ENCODE results near the gene BAZ2B. TPM values are rescaled to one million over a fixed set of nuclear protein-coding genes. Genes with fewer than 3 reads are reported as not detected.

The BAZ2B gene
- total RNA-seq, 1 experiment from 2014 or later = 43.3 TPM

DNA sequence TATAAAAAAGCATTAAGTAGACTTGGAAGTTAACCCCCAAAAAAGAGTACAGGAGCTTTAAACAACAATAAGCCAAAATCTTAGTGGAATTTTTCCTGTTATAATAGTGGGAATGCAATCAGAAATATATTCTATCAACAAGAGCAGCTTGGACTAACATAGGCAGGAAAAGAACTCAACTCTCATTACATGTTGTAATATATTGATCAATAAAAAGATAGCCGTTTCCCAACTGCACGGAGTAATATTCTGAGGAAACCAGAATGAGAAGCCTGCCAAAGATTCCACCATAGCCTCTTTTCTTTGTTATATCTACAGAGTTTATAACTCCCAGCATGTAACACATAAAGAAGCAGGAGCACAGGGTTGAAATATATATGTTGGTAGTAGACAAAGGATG, 37.6 kb upstream of the BAZ2B start:
- H3K4me1 Mint-ChIP-seq (ENCODE audit: low read depth, unreplicated experiment) = no peaks in the 10 kb centered on the region
- no peaks in the 10 kb centered on the region for H3K27me3 Mint-ChIP-seq (ENCODE audit: unreplicated experiment)
- H3K36me3 Mint-ChIP-seq (ENCODE audit: insufficient read depth, unreplicated experiment) = no peaks in the 10 kb centered on the region
- CTCF ChIA-PET = no interaction called here
- no peak overlapping the region for H3K27ac Mint-ChIP-seq (ENCODE audit: unreplicated experiment)
- BruUV-seq (replicated peaks) = no TSS peak
- TF ChIP-seq, protein P1, sequence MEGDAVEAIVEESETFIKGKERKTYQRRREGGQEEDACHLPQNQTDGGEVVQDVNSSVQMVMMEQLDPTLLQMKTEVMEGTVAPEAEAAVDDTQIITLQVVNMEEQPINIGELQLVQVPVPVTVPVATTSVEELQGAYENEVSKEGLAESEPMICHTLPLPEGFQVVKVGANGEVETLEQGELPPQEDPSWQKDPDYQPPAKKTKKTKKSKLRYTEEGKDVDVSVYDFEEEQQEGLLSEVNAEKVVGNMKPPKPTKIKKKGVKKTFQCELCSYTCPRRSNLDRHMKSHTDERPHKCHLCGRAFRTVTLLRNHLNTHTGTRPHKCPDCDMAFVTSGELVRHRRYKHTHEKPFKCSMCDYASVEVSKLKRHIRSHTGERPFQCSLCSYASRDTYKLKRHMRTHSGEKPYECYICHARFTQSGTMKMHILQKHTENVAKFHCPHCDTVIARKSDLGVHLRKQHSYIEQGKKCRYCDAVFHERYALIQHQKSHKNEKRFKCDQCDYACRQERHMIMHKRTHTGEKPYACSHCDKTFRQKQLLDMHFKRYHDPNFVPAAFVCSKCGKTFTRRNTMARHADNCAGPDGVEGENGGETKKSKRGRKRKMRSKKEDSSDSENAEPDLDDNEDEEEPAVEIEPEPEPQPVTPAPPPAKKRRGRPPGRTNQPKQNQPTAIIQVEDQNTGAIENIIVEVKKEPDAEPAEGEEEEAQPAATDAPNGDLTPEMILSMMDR (IDR thresholded peaks at IDR 0.05; ENCODE audit: unreplicated experiment) = no peak
- no peak overlapping the region for H3K4me3 Mint-ChIP-seq (ENCODE audit: low read depth, unreplicated experiment)
- no peak for DNase-seq
- intact Hi-C loops (cut with micrococcal nuclease; ENCODE audit: unreplicated experiment) = no loop called here
- no peaks in the 10 kb centered on the region for H3K9me3 Mint-ChIP-seq (ENCODE audit: low read depth, unreplicated experiment)

DNA sequence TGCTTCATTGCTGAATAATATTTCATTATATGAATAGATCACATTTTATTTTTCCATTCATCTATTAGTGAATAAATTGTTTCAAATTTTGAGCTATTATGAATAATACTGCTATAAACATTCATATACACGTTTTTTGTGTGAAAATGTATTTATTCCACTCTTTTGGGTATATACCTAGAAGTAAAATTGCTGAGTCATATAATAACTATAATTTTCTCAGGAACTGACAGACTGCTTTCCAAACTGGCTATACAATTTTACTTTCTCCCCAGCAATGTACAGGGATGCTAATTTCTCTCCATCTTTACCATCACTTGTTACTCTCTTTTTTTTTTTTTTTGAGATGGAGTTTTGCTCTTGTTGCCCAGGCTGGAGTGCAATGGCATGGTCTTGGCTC, 35.5 kb upstream of the BAZ2B start:
- no TSS peak for BruUV-seq (replicated peaks)
- CTCF ChIA-PET = no interaction called here
- Mint-ChIP-seq H3K4me3 (ENCODE audit: low read depth, unreplicated experiment) (no peak overlapping the region), H3K4me1 (ENCODE audit: low read depth, unreplicated experiment) (no peaks in the 10 kb centered on the region), H3K27me3 (ENCODE audit: unreplicated experiment) (no peaks in the 10 kb centered on the region), H3K9me3 (ENCODE audit: low read depth, unreplicated experiment) (no peaks in the 10 kb centered on the region), H3K36me3 (ENCODE audit: insufficient read depth, unreplicated experiment) (no peaks in the 10 kb centered on the region), H3K27ac (ENCODE audit: unreplicated experiment) (no peak overlapping the region)
- TF ChIP-seq, protein P1 (IDR thresholded peaks at IDR 0.05; ENCODE audit: unreplicated experiment) = no peak
- no peak for DNase-seq
- intact Hi-C loops (cut with micrococcal nuclease; ENCODE audit: unreplicated experiment) = no loop called here

DNA sequence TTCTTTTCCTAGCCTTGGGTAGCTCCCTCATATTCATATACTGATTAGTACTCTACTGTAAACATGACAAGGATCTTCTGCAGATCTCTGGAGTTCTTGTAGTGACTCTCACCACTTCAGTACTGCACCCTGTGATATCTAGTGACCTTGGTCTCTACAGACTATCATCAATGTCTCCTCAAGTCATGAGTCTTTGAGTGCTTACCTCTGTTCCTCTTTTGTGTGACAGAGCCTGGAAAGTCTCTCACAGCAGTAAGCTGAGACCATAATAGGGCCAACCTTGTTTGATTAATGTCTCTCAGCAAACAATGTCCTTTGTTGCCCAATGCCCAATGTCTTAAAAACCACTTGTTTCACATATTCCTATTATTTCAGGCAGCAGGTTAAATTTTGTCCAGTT, 34.2 kb upstream of the BAZ2B start:
- H3K36me3 Mint-ChIP-seq (ENCODE audit: insufficient read depth, unreplicated experiment) = no peaks in the 10 kb centered on the region
- intact Hi-C loops (cut with micrococcal nuclease; ENCODE audit: unreplicated experiment) = no loop called here
- no peak overlapping the region for H3K27ac Mint-ChIP-seq (ENCODE audit: unreplicated experiment)
- no TSS peak for BruUV-seq (replicated peaks)
- TF ChIP-seq, protein P1 (IDR thresholded peaks at IDR 0.05; ENCODE audit: unreplicated experiment) = no peak
- H3K4me1 Mint-ChIP-seq (ENCODE audit: low read depth, unreplicated experiment) = no peaks in the 10 kb centered on the region
- peaks cover 1% of the 10 kb centered on the region for H3K9me3 Mint-ChIP-seq (ENCODE audit: low read depth, unreplicated experiment)
- no peak for DNase-seq
- CTCF ChIA-PET = no interaction called here
- H3K27me3 Mint-ChIP-seq (ENCODE audit: unreplicated experiment) = no peaks in the 10 kb centered on the region
- H3K4me3 Mint-ChIP-seq (ENCODE audit: low read depth, unreplicated experiment) = no peak overlapping the region

DNA sequence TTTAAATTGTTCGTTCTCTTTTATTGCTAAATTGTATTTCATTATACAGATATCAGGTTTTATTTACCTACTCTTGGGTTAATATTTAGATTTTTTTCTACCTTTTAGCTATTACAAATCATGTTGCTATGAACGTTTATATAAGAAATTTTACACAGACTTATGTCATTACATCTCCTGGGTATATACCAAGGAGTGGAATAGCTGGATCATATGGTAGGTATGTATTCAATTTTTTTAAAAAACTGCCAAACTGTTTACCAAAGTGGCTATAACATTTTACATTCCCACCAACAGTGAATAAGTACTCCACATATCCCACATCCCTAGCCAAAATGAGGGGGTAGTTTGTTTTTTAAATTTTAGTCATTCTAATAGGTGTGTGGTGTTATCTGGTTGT, 32.3 kb upstream of the BAZ2B start:
- H3K36me3 Mint-ChIP-seq (ENCODE audit: insufficient read depth, unreplicated experiment) = no peaks in the 10 kb centered on the region
- H3K9me3 Mint-ChIP-seq (ENCODE audit: low read depth, unreplicated experiment) = peaks cover 3% of the 10 kb centered on the region
- no peaks in the 10 kb centered on the region for H3K27me3 Mint-ChIP-seq (ENCODE audit: unreplicated experiment)
- H3K4me1 Mint-ChIP-seq (ENCODE audit: low read depth, unreplicated experiment) = no peaks in the 10 kb centered on the region
- no peak for DNase-seq
- no TSS peak for BruUV-seq (replicated peaks)
- TF ChIP-seq, protein P1 (IDR thresholded peaks at IDR 0.05; ENCODE audit: unreplicated experiment) = no peak
- no peak overlapping the region for H3K27ac Mint-ChIP-seq (ENCODE audit: unreplicated experiment)
- CTCF ChIA-PET = no interaction called here
- intact Hi-C loops (cut with micrococcal nuclease; ENCODE audit: unreplicated experiment) = no loop called here
- no peak overlapping the region for H3K4me3 Mint-ChIP-seq (ENCODE audit: low read depth, unreplicated experiment)

DNA sequence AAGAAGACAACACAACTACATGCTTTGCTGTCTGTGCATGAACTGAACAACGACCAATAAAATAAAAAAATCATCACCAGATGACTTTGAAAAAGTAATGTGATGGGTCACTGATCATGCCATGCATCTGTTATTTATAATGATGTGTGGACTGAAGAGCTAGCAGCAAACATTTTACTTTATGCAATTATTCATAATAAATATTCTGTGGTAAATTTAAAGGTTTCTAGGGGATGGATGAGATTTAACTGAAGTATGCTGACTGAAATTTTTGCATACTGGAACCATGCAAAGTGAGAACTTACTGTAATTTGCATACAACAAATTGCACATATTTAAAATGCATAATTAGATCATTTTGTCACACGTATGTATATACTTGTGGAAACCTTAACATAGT, 31.3 kb upstream of the BAZ2B start:
- H3K9me3 Mint-ChIP-seq (ENCODE audit: low read depth, unreplicated experiment) = peaks cover 3% of the 10 kb centered on the region
- CTCF ChIA-PET = no interaction called here

More for the DNA sequence above, 31.3 kb upstream of the BAZ2B start:
- no TSS peak for BruUV-seq (replicated peaks)
- Mint-ChIP-seq H3K27me3 (ENCODE audit: unreplicated experiment) (no peaks in the 10 kb centered on the region), H3K4me1 (ENCODE audit: low read depth, unreplicated experiment) (no peaks in the 10 kb centered on the region), H3K27ac (ENCODE audit: unreplicated experiment) (no peak overlapping the region), H3K4me3 (ENCODE audit: low read depth, unreplicated experiment) (no peak overlapping the region), H3K36me3 (ENCODE audit: insufficient read depth, unreplicated experiment) (no peaks in the 10 kb centered on the region)
- intact Hi-C loops (cut with micrococcal nuclease; ENCODE audit: unreplicated experiment) = no loop called here
- TF ChIP-seq, protein P1 (IDR thresholded peaks at IDR 0.05; ENCODE audit: unreplicated experiment) = no peak
- DNase-seq = no peak

Measured in Calu3 (cell line).